ENCODE measurements around the gene VILL.

GRCh38 chr3:37992271-37993066, 1.9 kb downstream of the VILL start:
- no peak for TF ChIP-seq TEAD4 (IDR thresholded peaks at IDR 0.05; ENCODE audit: borderline replicate concordance, insufficient read depth)
- TF ChIP-seq, protein P1, sequence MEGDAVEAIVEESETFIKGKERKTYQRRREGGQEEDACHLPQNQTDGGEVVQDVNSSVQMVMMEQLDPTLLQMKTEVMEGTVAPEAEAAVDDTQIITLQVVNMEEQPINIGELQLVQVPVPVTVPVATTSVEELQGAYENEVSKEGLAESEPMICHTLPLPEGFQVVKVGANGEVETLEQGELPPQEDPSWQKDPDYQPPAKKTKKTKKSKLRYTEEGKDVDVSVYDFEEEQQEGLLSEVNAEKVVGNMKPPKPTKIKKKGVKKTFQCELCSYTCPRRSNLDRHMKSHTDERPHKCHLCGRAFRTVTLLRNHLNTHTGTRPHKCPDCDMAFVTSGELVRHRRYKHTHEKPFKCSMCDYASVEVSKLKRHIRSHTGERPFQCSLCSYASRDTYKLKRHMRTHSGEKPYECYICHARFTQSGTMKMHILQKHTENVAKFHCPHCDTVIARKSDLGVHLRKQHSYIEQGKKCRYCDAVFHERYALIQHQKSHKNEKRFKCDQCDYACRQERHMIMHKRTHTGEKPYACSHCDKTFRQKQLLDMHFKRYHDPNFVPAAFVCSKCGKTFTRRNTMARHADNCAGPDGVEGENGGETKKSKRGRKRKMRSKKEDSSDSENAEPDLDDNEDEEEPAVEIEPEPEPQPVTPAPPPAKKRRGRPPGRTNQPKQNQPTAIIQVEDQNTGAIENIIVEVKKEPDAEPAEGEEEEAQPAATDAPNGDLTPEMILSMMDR (IDR thresholded peaks at IDR 0.05): no peak
- no peak for TF ChIP-seq GABPA (IDR thresholded peaks at IDR 0.05; ENCODE audit: low read depth)
- no peak for TF ChIP-seq RAD21 (IDR thresholded peaks at IDR 0.05; ENCODE audit: low read length)
- TF ChIP-seq POLR2AphosphoS5 (IDR thresholded peaks at IDR 0.05; ENCODE audit: low read depth, low read length): no peak
- TF ChIP-seq, protein P2, sequence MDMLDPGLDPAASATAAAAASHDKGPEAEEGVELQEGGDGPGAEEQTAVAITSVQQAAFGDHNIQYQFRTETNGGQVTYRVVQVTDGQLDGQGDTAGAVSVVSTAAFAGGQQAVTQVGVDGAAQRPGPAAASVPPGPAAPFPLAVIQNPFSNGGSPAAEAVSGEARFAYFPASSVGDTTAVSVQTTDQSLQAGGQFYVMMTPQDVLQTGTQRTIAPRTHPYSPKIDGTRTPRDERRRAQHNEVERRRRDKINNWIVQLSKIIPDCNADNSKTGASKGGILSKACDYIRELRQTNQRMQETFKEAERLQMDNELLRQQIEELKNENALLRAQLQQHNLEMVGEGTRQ (IDR thresholded peaks at IDR 0.05; ENCODE audit: borderline replicate concordance, low read depth, low read length): no peak
- no peak for TF ChIP-seq RFX5 (IDR thresholded peaks at IDR 0.05; ENCODE audit: low read length)
- TF ChIP-seq, protein P3, sequence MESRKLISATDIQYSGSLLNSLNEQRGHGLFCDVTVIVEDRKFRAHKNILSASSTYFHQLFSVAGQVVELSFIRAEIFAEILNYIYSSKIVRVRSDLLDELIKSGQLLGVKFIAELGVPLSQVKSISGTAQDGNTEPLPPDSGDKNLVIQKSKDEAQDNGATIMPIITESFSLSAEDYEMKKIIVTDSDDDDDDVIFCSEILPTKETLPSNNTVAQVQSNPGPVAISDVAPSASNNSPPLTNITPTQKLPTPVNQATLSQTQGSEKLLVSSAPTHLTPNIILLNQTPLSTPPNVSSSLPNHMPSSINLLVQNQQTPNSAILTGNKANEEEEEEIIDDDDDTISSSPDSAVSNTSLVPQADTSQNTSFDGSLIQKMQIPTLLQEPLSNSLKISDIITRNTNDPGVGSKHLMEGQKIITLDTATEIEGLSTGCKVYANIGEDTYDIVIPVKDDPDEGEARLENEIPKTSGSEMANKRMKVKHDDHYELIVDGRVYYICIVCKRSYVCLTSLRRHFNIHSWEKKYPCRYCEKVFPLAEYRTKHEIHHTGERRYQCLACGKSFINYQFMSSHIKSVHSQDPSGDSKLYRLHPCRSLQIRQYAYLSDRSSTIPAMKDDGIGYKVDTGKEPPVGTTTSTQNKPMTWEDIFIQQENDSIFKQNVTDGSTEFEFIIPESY (IDR thresholded peaks at IDR 0.05; ENCODE audit: borderline replicate concordance, low read depth): no peak

Data from SK-N-SH (cell line).